GM21737 (cell line): Measurements from ENCODE around the gene KATNAL2.
"Not testable (repeated sequence)": the region's sequence is repeated elsewhere in the genome, so short reads cannot be mapped to it uniquely, and the experiment has no call there.

Source experiments
- ATAC-seq: cut with Tn5 transposase; IDR thresholded peaks from one replicate; pipeline ENCODE4 v1.9.1; 2021; ENCODE audit warnings: mild to moderate bottlenecking, moderate library complexity; ENCODE audit not compliant: unreplicated experiment

The KATNAL2 gene

GRCh38 chr18:47032945-47033344 is 115.5 kb downstream of the KATNAL2 start:
- ATAC-seq = no peak

GRCh38 chr18:47034591-47034990 is 117.2 kb downstream of the KATNAL2 start:
- not testable (repeated sequence) for ATAC-seq

- ATAC-seq = no peak
Measured at GRCh38 chr18:47035156-47035671, 117.8 kb downstream of the KATNAL2 start, which contains the start of gene ELOA2. Gene ELOA2, minus strand, starts transcription at chr18:47035621. Its CDS starts 357 bp downstream, at chr18:47035264.

- ATAC-seq = no peak
Measured at GRCh38 chr18:47036298-47036874, 119.0 kb downstream of the KATNAL2 start.

GRCh38 chr18:47036927-47037578 is 119.7 kb downstream of the KATNAL2 start:
- ATAC-seq = no peak

- ATAC-seq = no peak
Measured at GRCh38 chr18:47040982-47041381, 123.6 kb downstream of the KATNAL2 start.

GRCh38 chr18:47050468-47050867 is 133.1 kb downstream of the KATNAL2 start:
- ATAC-seq = no peak

- ATAC-seq = no peak
Measured at GRCh38 chr18:47054369-47054768, 137.0 kb downstream of the KATNAL2 start.

GRCh38 chr18:47062471-47062870 is 145.1 kb downstream of the KATNAL2 start:
- ATAC-seq = no peak

GRCh38 chr18:47063096-47063495 is 145.7 kb downstream of the KATNAL2 start:
- no peak for ATAC-seq

GRCh38 chr18:47067648-47068047 is 150.2 kb downstream of the KATNAL2 start:
- no peak for ATAC-seq

- no peak for ATAC-seq
Measured at GRCh38 chr18:47075098-47075883, 157.9 kb downstream of the KATNAL2 start.

- no peak for ATAC-seq
Measured at GRCh38 chr18:47077111-47077510, 159.7 kb downstream of the KATNAL2 start.

GRCh38 chr18:47080872-47081271 is 163.5 kb downstream of the KATNAL2 start:
- no peak for ATAC-seq

GRCh38 chr18:47081578-47081977 is 164.2 kb downstream of the KATNAL2 start:
- ATAC-seq = no peak

GRCh38 chr18:47087676-47088075 is 170.3 kb downstream of the KATNAL2 start:
- no peak for ATAC-seq

GRCh38 chr18:47095810-47096209 is 178.4 kb downstream of the KATNAL2 start:
- no peak for ATAC-seq

- no peak for ATAC-seq
Measured at GRCh38 chr18:47100212-47100831, 182.9 kb downstream of the KATNAL2 start.

GRCh38 chr18:47108373-47108772 is 191.0 kb downstream of the KATNAL2 start:
- ATAC-seq = no peak

- ATAC-seq = no peak
Measured at GRCh38 chr18:47108998-47109405, 191.6 kb downstream of the KATNAL2 start.

- ATAC-seq = no peak
Measured at GRCh38 chr18:47109720-47110119, 192.3 kb downstream of the KATNAL2 start.
